HUDEP-2 (cell line): ENCODE measurements around the gene CACNA1D.

Experiments used
- DNase-seq, 76 experiments: peaks; one replicate each; lab custom pipeline; 2025; ENCODE audit not compliant: unreplicated experiment in 76 of 76; lab: John Stamatoyannopoulos, UW

CACNA1D gene

DNA sequence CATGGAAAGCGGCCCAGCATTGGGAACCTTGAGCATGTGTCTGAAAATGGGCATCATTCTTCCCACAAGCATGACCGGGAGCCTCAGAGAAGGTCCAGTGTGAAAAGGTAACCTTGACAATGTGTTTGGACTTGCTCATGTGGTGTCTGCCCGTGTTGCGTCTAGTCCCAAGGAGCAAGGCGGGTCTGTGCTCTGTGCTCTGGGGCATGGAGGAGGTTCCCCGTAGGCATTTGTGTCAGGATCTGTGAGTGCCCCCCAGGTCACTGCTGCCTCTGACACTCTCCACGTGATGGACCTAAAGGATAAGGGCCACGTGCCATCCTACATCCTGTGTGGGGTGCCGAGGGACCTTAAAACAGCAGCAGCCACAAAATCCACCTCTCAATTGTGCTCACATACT, 306.9 kb downstream of the CACNA1D start:
- DNase-seq = no peak

DNA sequence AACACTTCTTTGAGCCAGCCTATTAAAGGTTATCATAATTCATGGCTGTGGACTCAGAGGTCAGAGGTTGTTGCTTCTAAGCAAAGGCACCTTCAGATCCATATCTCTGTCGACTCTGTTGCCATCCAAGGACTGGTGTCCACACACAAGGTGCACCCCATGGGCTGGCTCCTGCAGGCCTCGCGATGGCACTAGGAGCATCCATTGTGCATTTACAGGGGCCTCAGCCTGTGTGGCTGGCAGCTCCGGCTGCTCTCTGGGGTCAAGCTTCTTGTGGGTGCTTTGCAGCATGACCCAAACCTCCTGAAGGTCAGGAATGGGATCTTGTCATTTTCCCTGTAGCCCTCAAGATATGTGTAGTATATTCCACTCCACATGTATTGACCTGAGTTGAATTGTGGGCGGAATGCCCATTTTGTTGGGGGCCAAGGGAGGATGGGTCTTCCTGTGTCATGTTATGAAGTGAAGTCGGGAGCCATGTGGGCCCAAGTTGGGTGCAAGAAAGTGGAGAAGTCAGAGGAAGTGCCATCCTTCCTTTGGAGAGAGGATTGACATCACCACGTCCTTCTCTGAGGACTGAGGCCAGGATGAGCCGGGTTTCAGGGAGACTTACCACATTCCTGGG, 308.0 kb downstream of the CACNA1D start:
- no peak for DNase-seq

DNA sequence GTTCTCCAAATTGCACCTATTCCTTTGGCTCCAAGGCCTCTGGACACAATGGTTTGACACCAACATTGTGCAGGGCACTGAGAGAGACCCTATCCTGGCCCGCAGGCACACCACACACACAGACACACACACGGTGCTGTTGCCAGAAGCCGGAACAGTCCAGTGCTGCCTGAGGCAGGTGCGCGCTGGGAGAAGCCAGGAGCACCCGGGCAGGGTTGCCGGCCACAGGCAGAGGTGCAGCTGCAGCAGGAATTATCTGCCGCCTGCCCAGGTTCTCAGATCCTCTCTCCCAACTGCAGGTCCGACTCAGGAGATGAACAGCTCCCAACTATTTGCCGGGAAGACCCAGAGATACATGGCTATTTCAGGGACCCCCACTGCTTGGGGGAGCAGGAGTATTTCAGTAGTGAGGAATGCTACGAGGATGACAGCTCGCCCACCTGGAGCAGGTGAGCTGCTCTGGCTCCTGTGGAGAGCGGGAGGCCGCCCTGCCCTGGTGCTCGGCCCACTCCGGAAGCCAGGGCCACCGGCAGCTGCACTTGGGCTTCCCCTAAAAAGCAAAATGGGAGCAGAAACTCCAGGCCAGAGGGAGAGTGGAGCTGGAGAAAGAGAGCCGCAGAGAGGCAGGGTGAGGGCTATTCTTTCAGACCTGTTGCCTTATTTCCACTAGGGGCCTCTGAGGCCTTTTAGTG, 308.9 kb downstream of the CACNA1D start:
- no peak for DNase-seq

DNA sequence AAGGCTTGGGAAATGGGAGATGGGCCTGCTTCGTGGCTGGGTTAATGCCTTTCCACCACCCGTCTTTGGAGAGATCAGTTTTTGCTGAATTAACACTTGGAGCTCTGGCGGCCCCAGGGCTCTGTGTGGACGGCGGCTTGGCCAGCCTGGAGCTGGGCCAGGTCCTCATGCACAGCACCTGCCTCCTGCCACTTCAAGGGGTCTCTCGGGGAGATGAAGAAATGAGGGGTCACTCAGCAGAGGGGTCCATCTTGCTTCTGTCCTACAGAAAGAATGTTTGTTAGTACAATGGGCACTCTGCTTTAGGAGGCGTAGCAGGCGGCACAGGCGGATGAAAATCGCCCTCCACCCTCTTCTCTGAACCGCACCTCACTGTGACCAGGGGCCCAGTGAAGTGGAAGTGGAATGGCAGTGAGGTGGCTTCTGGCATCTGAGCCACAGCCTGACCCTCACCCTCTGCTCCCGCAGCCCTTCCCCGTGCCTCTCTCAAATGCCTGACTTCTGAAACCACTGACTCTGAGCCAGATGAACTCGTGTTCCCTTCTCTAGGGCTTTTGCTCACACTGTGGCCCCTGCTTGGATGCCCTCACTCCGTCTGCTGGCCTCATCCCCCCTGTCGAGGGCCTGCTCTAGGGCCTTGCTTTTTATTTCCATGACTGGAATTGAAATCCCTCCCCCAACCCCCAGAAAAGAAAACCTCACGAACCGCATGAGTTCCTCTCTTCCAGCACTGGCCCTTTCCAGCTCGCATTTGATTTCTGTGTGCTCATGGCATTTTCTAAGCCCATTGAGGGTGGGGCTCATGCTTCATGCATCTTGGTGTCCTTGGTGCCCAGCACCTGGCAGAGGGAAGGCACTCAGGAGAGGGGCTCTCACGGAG, 309.6 kb downstream of the CACNA1D start:
- no peak for DNase-seq

DNA sequence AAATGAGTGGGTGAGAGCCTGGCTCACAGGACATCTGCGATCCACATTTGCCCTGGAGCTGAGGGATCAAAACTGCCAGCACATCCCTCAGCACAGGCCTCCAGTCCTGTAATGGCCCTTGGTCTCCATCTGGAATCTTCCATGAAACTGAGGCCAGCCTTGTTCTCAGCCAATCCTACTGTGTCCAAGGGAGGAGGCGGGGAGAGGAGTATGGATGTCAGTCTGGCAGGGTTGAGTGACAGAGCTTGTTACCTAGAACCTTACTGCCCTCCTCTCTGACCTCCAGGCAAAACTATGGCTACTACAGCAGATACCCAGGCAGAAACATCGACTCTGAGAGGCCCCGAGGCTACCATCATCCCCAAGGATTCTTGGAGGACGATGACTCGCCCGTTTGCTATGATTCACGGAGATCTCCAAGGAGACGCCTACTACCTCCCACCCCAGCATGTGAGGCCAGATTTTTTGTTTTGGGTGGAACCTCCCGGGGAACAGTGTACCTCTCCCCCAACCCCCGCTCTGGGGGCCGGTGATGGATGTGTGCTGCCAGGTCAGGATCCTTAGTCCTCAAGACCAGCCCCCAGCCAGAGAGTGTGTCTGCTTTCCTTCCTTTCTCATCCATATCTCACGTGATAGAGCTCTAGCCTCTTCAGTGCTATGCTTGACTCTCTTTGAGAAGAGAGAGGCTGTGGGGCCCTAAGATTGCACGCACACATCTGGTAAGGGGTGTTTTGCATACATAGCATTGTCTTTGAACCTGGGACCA, 310.5 kb downstream of the CACNA1D start:
- no peak for DNase-seq

DNA sequence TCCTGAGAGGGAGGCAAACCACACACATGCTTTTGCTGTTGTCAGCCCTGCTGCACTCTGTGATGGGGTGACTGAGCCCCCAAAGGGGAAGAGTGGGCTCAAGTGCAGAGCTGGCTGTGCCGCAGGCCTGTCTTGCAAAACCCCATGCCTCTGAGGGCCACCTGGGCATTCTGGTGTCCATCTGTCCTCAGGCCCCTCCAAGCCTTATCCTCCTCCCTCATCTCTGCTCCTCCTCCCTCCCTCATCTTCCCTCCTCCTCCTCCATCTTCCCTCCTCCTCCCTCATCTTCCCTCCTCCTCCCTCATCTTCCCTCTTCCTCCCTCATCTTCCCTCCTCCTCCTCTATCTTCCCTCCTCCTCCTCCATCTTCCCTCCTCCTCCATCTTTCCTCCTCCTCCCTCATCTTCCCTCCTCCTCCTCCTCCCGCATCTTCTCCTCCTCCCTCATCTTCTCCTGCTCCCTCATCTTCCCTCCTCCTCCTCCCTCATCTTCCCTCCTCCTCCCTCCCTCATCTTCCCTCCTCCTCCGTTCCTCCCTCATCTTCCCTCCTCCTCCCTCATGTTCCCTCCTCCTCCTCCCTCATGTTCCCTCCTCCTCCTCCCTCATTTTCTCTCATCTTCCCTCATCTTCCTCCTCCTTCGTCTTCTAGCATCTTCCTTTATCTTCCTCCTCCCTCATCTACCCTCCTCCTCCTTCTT, 311.2 kb downstream of the CACNA1D start:
- DNase-seq = no peak

DNA sequence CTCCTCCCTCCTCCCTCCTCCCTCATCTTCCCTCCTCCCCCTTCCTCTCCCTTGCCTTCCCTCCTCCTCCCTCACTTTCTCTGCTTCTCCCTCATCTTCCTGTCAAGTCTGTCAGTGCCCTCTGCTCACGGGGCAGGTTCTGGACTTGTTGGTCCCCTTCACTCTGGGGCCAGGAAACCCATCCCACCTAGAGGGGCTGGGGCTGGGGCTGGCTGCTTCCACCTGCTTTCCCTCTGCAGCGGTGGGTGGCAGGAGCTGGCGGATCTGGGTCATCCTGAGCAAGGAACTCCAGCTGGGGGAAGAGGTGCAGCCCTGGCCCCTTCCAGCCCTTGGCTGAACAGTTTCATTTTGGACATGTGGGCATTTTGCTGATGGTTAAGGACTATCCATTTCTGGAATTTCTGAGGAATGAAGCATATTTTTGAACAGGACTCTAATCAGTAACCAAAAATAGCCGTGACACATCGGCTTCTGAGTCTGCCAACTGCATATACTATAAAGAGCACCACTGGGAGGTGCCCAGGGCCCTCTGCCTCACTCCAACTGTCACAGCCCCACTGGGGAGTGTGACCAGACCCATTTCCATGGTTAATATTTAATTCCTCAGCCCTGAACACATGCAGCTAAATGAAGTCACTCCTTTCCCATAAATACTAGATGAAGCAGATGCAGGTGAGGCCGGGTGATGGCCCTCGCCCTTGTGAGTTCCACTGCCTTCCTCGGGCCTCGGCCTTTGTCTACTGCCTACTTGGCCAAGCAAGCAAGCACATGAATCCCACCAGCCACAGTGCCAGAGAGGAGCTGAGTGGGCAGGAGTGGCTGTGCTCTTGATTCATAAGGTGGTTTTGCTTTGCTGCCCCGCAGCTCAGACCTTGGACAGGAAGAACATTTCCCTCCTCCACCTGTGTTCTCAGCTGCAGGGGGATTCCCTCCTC, 312.0 kb downstream of the CACNA1D start:
- DNase-seq = no peak

DNA sequence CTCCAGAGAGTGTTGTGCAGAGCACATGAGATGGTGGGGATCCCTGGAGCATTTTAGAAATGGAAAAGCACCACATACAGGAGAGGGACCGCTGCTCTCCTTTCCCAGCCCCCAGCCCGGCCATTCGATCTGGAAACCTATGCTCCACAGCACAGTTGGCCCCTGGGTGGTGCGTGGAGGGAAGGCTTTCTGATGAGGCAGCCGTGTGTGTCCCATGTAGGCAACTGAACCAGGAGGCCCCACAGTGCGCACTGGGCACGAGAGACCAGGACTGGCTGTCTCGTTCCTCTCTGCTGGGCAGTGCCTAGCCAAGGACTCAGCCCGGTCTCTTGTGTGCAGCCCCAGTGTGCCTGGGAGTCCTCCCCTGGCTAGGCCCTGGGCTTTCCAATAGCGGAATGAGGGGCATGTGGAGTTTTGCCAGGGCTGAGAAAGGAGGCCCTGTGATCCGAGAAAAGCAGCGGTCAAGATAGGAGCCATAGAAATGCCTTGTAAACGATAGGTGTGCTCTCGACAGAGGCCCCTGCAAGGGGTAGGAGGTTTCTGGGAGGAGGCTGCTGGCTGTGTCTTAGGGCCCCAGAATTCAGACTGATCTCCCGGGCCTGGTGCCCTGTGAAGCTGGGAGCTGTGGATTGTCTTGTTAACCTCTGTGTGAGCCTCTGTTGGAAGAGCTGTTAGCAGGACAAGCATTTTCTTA, 312.9 kb downstream of the CACNA1D start:
- no peak for DNase-seq

DNA sequence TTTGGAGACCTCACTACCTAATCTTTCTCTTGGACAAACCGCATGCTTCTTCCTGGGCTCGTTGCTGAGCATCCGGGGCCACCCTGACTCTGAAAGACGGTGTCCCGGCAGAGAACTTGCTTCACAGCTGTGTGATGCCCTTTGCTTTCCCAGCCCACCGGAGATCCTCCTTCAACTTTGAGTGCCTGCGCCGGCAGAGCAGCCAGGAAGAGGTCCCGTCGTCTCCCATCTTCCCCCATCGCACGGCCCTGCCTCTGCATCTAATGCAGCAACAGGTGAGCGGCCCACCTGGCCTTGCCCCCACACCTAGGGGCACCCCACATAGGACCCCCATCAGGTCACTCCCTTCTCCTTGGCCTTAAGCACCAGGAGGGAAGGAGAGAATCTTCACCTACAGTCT, 314.1 kb downstream of the CACNA1D start:
- DNase-seq = no peak

DNA sequence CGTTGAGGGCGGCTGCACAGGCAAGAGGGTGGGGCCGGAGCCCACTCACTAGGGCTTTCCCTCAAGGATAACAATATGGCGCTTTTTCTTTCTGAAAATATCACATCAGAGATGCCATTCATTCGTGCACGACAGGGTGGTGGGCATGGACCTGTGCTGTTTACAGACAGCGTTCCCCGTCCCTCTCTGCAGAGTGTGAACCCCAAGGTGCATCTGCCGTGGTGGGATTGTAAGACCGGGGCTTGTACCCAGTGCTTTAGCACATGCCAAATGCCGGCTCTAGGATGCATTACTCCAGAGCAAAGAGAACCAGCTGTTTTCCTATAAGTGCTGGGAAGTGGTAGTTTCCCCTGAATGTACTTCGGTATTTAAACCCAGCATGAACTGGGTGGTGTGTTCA, 314.9 kb downstream of the CACNA1D start:
- no peak for DNase-seq

DNA sequence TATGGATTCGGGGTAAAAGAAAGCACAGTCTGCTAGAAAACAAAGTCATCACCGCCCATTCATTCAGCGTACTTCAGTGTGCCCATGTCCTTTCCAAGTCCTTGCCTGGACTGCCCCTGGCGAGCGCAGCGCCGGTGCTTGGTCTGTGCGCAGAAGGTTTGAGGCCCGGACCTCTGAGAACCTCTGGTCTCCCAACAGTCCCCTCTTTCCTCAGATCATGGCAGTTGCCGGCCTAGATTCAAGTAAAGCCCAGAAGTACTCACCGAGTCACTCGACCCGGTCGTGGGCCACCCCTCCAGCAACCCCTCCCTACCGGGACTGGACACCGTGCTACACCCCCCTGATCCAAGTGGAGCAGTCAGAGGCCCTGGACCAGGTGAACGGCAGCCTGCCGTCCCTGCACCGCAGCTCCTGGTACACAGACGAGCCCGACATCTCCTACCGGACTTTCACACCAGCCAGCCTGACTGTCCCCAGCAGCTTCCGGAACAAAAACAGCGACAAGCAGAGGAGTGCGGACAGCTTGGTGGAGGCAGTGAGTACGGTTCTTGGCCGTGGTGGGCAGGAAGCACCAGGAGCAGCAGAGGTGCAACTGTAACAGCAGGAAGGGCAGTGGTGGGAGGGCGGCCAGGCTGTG, 315.5 kb downstream of the CACNA1D start:
- no peak for DNase-seq

DNA sequence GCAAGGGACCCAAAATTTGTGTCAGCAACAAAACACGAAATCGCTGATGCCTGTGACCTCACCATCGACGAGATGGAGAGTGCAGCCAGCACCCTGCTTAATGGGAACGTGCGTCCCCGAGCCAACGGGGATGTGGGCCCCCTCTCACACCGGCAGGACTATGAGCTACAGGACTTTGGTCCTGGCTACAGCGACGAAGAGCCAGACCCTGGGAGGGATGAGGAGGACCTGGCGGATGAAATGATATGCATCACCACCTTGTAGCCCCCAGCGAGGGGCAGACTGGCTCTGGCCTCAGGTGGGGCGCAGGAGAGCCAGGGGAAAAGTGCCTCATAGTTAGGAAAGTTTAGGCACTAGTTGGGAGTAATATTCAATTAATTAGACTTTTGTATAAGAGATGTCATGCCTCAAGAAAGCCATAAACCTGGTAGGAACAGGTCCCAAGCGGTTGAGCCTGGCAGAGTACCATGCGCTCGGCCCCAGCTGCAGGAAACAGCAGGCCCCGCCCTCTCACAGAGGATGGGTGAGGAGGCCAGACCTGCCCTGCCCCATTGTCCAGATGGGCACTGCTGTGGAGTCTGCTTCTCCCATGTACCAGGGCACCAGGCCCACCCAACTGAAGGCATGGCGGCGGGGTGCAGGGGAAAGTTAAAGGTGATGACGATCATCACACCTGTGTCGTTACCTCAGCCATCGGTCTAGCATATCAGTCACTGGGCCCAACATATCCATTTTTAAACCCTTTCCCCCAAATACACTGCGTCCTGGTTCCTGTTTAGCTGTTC, 316.9 kb downstream of the CACNA1D start:
- DNase-seq = no peak

DNA sequence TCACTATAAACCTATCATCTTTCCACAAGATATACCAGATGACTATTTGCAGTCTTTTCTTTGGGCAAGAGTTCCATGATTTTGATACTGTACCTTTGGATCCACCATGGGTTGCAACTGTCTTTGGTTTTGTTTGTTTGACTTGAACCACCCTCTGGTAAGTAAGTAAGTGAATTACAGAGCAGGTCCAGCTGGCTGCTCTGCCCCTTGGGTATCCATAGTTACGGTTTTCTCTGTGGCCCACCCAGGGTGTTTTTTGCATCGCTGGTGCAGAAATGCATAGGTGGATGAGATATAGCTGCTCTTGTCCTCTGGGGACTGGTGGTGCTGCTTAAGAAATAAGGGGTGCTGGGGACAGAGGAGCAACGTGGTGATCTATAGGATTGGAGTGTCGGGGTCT, 318.0 kb downstream of the CACNA1D start:
- DNase-seq = peak in 1 of 76 experiments; percentile 5

DNA sequence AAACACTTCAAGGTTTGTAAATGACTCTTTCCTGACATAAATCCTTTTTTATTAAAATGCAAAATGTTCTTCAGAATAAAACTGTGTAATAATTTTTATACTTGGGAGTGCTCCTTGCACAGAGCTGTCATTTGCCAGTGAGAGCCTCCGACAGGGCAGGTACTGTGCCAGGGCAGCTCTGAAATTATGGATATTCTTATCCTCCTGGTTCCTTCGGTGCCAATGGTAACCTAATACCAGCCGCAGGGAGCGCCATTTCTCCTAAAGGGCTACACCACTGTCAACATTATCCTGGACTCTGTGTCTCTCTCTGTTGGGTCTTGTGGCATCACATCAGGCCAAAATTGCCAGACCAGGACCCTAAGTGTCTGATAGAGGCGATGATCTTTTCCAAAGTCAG, 318.8 kb downstream of the CACNA1D start:
- DNase-seq = no peak

DNA sequence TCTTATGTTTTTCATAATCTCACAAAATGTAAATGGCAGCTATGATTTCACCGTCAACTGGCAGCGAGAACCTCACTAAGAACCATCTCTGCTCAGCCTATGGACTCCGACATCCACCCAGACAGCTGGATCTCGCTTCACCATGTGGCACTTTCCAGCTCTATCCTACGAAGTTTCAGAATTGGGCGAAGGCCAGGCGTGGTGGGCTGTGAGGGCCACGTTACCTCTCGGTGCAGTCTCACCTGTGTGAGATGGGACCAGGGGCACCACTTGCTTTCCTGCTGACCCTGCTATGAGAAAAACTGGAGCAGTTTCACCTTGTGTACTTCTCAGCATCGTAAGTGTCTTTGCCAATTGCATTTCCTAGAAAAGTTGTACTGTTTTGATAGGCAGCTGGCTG, 319.5 kb downstream of the CACNA1D start:
- no peak for DNase-seq

DNA sequence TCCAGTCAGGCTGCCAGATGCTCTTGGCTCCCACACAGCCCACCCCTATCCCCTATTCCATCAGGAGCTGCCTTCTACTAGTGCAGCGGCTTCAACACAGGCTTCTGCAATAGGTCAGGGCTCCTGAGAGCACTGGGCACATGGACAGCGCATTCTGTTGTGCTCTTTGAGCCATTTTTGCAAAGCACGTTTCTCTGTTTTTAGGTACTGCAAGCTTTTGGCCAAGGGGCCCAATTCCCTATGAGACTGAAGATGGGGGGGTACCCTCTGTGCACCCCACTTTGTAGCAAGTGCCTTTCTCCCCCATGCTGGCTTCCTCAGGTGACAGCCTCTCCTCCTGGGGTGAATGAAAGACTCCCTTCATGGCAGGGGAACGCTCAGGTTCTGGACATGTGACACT, 320.7 kb downstream of the CACNA1D start:
- DNase-seq = no peak

DNA sequence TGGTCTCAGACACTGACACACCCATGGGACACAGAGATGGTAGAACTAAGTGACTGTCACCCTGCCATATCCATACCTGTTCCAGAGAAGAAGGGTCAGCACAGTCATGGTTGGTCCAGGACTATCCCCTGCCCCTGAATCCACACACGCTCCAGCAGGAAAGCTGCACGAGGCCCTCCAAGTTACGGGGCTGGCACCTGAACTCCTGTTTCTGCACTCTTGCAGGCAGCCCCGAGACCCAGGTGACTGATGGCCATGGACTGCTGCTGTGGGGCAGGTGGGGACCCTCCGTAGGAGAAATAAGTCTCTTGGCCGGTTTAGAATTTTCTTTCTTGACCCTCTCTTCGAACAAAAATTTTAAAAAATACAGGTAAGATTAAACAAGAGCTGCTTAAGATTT, 321.2 kb downstream of the CACNA1D start:
- DNase-seq = no peak

DNA sequence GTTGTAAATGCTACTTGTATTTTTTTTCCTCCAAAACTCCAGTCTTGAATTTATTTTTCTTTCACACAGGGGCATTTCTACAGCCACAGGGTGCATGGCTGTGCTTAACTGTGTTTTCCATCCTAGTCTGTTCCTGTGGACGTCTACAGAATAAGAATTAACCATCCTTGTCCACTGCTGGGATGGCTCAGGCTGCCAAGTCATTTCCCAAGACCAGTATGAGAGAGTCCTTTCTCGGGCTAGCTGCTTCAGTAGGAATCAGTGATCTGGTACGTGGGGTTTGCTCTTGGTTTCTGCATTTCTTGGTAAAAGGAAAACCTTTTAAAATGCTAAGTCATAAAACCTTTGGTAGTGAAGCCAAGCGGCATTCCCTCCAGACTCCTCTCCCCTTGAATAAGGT, 322.0 kb downstream of the CACNA1D start:
- DNase-seq = no peak
